ENCODE data around the gene CEP120.

CEP120 gene

DNA sequence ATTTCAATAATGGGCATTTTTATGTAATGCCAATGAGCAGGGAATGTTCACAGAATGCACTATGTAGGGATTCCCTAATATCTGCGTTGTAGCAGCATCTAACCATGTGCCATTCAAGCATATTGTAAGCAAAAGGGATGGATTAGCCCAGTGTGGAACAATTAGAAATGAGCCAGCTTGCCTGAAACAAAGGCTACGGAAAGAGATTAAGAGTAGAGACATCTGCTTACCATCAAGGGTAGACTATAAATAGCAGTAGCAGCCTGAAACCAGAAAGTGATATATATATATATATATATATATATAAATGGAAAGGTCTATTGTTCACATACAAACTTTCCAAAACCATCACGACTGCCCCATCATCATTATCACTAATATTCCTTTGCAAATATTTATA, 31.9 kb upstream of the CEP120 start:
- H3K9me3 ChIP-seq (ENCODE audit: insufficient read depth, low read length): no peaks in the 10 kb centered on the region
- H3K9me2 ChIP-seq (replicated peaks; ENCODE audit: insufficient read depth, low read length): no peaks in the 10 kb centered on the region
- no peak overlapping the region for H2AFZ ChIP-seq (ENCODE audit: low read depth, low read length, severe bottlenecking)
- no peaks in the 10 kb centered on the region for H4K20me1 ChIP-seq (ENCODE audit: low read depth, low read length)
- no peak overlapping the region for H3K9ac ChIP-seq (ENCODE audit: low read length)
- H3K4me3 ChIP-seq (ENCODE audit: insufficient read depth, low read length, poor library complexity, severe bottlenecking): no peak overlapping the region
- H3K27me3 ChIP-seq (ENCODE audit: low read length): no peaks in the 10 kb centered on the region
- TF ChIP-seq EZH2phosphoT487 (conservative IDR thresholded peaks at IDR 0.05; ENCODE audit: low read length): no peak
- TF ChIP-seq, protein P1, sequence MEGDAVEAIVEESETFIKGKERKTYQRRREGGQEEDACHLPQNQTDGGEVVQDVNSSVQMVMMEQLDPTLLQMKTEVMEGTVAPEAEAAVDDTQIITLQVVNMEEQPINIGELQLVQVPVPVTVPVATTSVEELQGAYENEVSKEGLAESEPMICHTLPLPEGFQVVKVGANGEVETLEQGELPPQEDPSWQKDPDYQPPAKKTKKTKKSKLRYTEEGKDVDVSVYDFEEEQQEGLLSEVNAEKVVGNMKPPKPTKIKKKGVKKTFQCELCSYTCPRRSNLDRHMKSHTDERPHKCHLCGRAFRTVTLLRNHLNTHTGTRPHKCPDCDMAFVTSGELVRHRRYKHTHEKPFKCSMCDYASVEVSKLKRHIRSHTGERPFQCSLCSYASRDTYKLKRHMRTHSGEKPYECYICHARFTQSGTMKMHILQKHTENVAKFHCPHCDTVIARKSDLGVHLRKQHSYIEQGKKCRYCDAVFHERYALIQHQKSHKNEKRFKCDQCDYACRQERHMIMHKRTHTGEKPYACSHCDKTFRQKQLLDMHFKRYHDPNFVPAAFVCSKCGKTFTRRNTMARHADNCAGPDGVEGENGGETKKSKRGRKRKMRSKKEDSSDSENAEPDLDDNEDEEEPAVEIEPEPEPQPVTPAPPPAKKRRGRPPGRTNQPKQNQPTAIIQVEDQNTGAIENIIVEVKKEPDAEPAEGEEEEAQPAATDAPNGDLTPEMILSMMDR (IDR thresholded peaks at IDR 0.05; ENCODE audit: insufficient read depth, low read length, poor library complexity, severe bottlenecking): no peak
- H3K4me2 ChIP-seq (ENCODE audit: low read depth, low read length, poor library complexity, severe bottlenecking): no peak overlapping the region
- no peaks in the 10 kb centered on the region for H3K79me2 ChIP-seq (ENCODE audit: insufficient read depth, low read length)
- no peaks in the 10 kb centered on the region for H3F3A ChIP-seq (ENCODE audit: insufficient read depth)
- H3K36me3 ChIP-seq (ENCODE audit: low read length): no peaks in the 10 kb centered on the region
- H3K27ac ChIP-seq (ENCODE audit: low read depth, low read length): no peak overlapping the region

DNA sequence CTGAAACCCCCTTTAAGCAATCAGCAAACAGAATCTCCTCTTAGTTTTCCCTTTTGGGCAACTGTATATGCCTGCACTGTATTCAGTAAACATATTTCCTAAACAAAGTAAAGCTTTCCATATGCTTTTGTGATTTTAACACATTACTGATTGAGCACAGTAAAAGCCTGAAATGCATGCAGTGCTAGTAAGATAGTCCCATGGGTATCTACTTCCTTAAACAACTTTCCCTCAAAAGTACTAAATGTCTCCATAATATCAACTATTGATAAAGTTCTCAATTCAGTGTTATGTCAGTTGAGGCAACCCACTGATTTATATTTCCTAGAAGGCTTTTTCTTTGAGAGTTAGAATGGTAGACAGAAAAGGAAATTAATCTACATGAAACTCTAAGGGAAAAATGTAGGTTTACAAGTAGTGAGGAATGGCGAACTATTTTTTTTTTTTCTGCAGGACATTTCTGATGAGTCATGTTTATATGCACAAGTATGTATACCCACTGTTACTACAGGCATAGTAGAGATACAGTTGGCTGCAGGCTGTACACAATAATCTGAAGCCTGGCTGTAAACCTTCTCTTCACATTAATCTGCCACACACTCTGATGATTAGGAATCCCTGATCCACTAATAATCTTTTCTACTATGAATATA, 31.2 kb upstream of the CEP120 start:
- Histone ChIP-seq H3K27me3 (ENCODE audit: low read length) (no peaks in the 10 kb centered on the region), H3K27ac (ENCODE audit: low read depth, low read length) (no peak overlapping the region), H3K36me3 (ENCODE audit: low read length) (no peaks in the 10 kb centered on the region), H3K9me3 (ENCODE audit: insufficient read depth, low read length) (no peaks in the 10 kb centered on the region), H4K20me1 (ENCODE audit: low read depth, low read length) (no peaks in the 10 kb centered on the region), H3K9me2 (replicated peaks; ENCODE audit: insufficient read depth, low read length) (no peaks in the 10 kb centered on the region), H3K4me3 (ENCODE audit: insufficient read depth, low read length, poor library complexity, severe bottlenecking) (no peak overlapping the region), H2AFZ (ENCODE audit: low read depth, low read length, severe bottlenecking) (no peak overlapping the region), H3K79me2 (ENCODE audit: insufficient read depth, low read length) (no peaks in the 10 kb centered on the region), H3F3A (ENCODE audit: insufficient read depth) (no peaks in the 10 kb centered on the region), H3K9ac (ENCODE audit: low read length) (no peak overlapping the region), H3K4me2 (ENCODE audit: low read depth, low read length, poor library complexity, severe bottlenecking) (no peak overlapping the region)
- TF ChIP-seq, protein P1 (IDR thresholded peaks at IDR 0.05; ENCODE audit: insufficient read depth, low read length, poor library complexity, severe bottlenecking): no peak
- TF ChIP-seq EZH2phosphoT487 (conservative IDR thresholded peaks at IDR 0.05; ENCODE audit: low read length): no peak

DNA sequence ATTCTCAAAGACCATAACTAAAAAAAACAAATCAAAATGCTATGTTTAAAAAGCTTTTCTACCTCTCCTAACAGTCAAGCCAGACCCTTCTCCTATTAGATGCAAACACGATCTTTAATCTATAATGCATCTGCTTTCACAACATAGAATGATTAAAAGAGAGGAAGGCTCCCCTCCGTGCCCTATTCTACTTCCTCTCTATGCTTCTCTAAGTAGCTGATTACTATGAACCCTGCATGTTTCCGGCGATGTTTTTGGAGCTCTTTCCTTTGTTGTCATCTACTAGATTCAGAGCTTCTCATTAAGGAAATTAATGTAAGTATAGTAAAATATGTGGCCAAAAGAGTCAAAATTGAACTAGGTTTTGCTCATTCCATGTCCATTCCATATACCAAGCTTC, 29.2 kb upstream of the CEP120 start:
- H3K4me3 ChIP-seq (ENCODE audit: insufficient read depth, low read length, poor library complexity, severe bottlenecking): no peak overlapping the region
- no peaks in the 10 kb centered on the region for H3K9me3 ChIP-seq (ENCODE audit: insufficient read depth, low read length)
- H3K9ac ChIP-seq (ENCODE audit: low read length): no peak overlapping the region
- H3K27ac ChIP-seq (ENCODE audit: low read depth, low read length): no peak overlapping the region
- no peaks in the 10 kb centered on the region for H3K27me3 ChIP-seq (ENCODE audit: low read length)
- TF ChIP-seq, protein P1 (IDR thresholded peaks at IDR 0.05; ENCODE audit: insufficient read depth, low read length, poor library complexity, severe bottlenecking): no peak
- no peak for TF ChIP-seq EZH2phosphoT487 (conservative IDR thresholded peaks at IDR 0.05; ENCODE audit: low read length)
- H3K36me3 ChIP-seq (ENCODE audit: low read length): no peaks in the 10 kb centered on the region
- no peak overlapping the region for H3K4me2 ChIP-seq (ENCODE audit: low read depth, low read length, poor library complexity, severe bottlenecking)
- H3F3A ChIP-seq (ENCODE audit: insufficient read depth): no peaks in the 10 kb centered on the region
- H4K20me1 ChIP-seq (ENCODE audit: low read depth, low read length): no peaks in the 10 kb centered on the region
- H3K9me2 ChIP-seq (replicated peaks; ENCODE audit: insufficient read depth, low read length): no peaks in the 10 kb centered on the region
- H3K79me2 ChIP-seq (ENCODE audit: insufficient read depth, low read length): no peaks in the 10 kb centered on the region
- H2AFZ ChIP-seq (ENCODE audit: low read depth, low read length, severe bottlenecking): no peak overlapping the region
